ENCODE data around the gene RHOXF2B.
"Not testable (repeated sequence)": the region's sequence is repeated elsewhere in the genome, so short reads cannot be mapped to it uniquely, and the experiment has no call there.

GRCh38 chrX:120077590-120077989 lies at the start of gene RHOXF2B:
- TF ChIP-seq CTCF (conservative IDR thresholded peaks at IDR 0.05; ENCODE audit: low read length); EZH2phosphoT487 (IDR thresholded peaks at IDR 0.05; ENCODE audit: borderline replicate concordance): not testable (repeated sequence)
